Measurements from ENCODE around the gene MAN1C1.

DNA sequence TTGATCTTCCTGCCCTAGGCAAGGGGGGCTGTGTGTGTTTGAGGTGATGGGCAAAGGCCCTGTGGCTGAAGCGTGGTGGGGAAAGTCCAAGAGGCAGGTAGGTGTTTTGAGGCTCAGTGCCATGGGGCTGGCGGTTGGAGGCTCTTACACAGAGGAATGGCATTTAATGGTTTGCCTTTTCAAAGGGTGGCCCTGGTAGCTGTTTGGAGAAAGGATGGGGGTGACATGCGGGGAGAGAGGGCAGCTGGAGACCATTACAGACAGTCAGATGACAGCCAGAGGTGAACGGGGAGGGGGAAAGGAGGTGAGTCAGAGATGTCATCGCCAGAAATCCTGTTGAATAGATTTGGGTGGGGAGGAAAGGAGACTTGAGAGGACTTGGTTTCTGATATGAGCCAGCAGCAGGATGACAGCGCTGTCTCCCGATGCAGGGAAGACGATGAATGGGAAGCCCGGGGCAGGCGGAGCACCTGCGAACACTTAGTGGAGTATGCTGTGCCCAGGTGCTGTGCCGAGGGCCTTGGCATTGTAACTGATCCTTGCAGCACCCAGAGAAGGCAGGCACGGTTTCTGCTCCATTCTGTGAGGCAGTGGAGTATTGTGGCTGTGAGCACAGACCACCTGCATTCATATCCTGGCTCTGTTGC lies 56.3 kb downstream of the MAN1C1 start:
- TF ChIP-seq POLR2A (IDR thresholded peaks at IDR 0.05), result no peak
- TF ChIP-seq, protein P1, sequence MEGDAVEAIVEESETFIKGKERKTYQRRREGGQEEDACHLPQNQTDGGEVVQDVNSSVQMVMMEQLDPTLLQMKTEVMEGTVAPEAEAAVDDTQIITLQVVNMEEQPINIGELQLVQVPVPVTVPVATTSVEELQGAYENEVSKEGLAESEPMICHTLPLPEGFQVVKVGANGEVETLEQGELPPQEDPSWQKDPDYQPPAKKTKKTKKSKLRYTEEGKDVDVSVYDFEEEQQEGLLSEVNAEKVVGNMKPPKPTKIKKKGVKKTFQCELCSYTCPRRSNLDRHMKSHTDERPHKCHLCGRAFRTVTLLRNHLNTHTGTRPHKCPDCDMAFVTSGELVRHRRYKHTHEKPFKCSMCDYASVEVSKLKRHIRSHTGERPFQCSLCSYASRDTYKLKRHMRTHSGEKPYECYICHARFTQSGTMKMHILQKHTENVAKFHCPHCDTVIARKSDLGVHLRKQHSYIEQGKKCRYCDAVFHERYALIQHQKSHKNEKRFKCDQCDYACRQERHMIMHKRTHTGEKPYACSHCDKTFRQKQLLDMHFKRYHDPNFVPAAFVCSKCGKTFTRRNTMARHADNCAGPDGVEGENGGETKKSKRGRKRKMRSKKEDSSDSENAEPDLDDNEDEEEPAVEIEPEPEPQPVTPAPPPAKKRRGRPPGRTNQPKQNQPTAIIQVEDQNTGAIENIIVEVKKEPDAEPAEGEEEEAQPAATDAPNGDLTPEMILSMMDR (IDR thresholded peaks at IDR 0.05), result no peak
